ENCODE data around the gene CDK2AP2. TPM values are rescaled to one million over a fixed set of nuclear protein-coding genes. Genes with fewer than 3 reads are reported as not detected.
A peak's percentile ranks its signal among the peaks of the same experiment; 100 is the strongest.

CDK2AP2 gene
- total and polyA plus RNA-seq, 9 of the 15 experiments (the other 6 are each of a cell fraction or from before 2014, with no cell fraction given) = 4.4 to 47.4 (median 21.7) TPM

DNA sequence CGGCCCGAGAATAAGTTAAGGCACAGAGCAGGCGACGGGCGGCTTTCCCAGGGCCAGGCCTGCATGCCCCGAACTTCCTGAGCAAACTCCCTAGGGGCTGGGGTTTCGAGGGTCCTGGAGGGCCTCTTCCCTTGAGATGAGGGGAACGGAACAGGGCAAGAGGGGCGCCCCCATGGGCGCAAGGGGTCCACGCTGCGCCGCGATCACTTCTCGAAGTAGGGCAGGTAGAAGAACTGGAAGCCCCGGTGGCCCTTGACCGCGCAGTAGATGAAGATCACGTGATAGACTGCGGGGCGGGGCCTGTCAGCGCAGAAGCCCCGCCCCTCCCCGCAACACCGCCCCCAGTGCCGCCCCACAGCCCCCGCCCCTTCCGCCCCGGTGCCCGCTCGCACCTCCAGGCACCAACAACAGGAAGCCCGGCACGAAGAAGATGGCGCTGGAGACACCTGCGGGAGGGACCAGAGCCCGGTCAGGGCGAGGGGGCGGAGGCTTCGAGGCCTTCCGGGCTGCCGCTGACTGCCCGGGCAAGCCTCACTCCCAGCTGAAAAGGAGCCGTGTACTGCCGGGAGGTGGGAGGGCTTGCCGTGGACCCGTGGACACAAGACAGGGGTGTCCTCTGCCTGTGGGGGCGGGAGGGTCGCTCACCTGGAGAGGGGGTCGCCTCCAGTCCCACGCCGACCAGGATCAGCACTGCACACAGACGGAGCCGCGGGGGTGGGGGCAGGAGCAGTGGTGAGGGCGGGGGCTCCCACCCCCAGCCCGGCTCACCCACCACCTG, 43.4 kb downstream of the CDK2AP2 start (continued):
- TF ChIP-seq ZNF609 (CRISPR knock-in tag; IDR thresholded peaks at IDR 0.05; ENCODE audit: borderline replicate concordance) = peak; percentile 49; the same call in 1 of the 2 replicates
- TF ChIP-seq ZNF445 (CRISPR knock-in tag; IDR thresholded peaks at IDR 0.05; ENCODE audit: low read depth) = no peak
- TF ChIP-seq SAFB (IDR thresholded peaks at IDR 0.05; ENCODE audit: borderline replicate concordance, low read depth, low read length) = no peak
- no peak for TF ChIP-seq FOXA1 (IDR thresholded peaks at IDR 0.05; ENCODE audit: borderline replicate concordance)
- TF ChIP-seq NONO (IDR thresholded peaks at IDR 0.05; ENCODE audit: low read depth in 2 of 2, low read length in 1 of 2) = no peak
- no peak for TF ChIP-seq FOXJ3 (CRISPR knock-in tag; IDR thresholded peaks at IDR 0.05)
- no peak for TF ChIP-seq ZFP30 (CRISPR knock-in tag; IDR thresholded peaks at IDR 0.05; ENCODE audit: borderline replicate concordance)
- TF ChIP-seq, protein P1, sequence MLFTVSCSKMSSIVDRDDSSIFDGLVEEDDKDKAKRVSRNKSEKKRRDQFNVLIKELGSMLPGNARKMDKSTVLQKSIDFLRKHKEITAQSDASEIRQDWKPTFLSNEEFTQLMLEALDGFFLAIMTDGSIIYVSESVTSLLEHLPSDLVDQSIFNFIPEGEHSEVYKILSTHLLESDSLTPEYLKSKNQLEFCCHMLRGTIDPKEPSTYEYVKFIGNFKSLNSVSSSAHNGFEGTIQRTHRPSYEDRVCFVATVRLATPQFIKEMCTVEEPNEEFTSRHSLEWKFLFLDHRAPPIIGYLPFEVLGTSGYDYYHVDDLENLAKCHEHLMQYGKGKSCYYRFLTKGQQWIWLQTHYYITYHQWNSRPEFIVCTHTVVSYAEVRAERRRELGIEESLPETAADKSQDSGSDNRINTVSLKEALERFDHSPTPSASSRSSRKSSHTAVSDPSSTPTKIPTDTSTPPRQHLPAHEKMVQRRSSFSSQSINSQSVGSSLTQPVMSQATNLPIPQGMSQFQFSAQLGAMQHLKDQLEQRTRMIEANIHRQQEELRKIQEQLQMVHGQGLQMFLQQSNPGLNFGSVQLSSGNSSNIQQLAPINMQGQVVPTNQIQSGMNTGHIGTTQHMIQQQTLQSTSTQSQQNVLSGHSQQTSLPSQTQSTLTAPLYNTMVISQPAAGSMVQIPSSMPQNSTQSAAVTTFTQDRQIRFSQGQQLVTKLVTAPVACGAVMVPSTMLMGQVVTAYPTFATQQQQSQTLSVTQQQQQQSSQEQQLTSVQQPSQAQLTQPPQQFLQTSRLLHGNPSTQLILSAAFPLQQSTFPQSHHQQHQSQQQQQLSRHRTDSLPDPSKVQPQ (CRISPR knock-in tag; IDR thresholded peaks at IDR 0.05; ENCODE audit: borderline replicate concordance) = no peak
- no peak for TF ChIP-seq PHF21A (IDR thresholded peaks at IDR 0.05; ENCODE audit: borderline replicate concordance, low read depth)
- TF ChIP-seq ELK3 (CRISPR knock-in tag; IDR thresholded peaks at IDR 0.05) = no peak
- TF ChIP-seq GABPA (tag; conservative IDR thresholded peaks at IDR 0.05; ENCODE audit: low read depth) = peak; percentile 87
- no peak for TF ChIP-seq PREB (CRISPR knock-in tag; IDR thresholded peaks at IDR 0.05)
- TF ChIP-seq KDM5B (IDR thresholded peaks at IDR 0.05; ENCODE audit: insufficient replicate concordance, low read depth, low read length) = no peak
- TF ChIP-seq ZNF253 (CRISPR knock-in tag; conservative IDR thresholded peaks at IDR 0.05) = no peak
- no peak for TF ChIP-seq NR2C2 (CRISPR knock-in tag; IDR thresholded peaks at IDR 0.05)
- TF ChIP-seq NR2C2 (tag; IDR thresholded peaks at IDR 0.05) = peak; percentile 90
- TF ChIP-seq SRSF9 (IDR thresholded peaks at IDR 0.05; ENCODE audit: borderline replicate concordance, low read depth, low read length) = no peak
